Left ventricle myocardium inferior (tissue), 1 donor: Measurements from ENCODE around the gene HVCN1. TPM values are rescaled to one million over a fixed set of nuclear protein-coding genes. Genes with fewer than 3 reads are reported as not detected.

ENCODE experiments used
- DNase-seq: peaks from one replicate; pipeline ENCODE4 v3.0.0-alpha.2; 2020
- H3K27ac ChIP-seq: fragments of 200-600 bp; replicated peaks from 2 replicates; pipeline ENCODE4 v1.8.0; 2021
- H3K27me3 ChIP-seq: fragments of 200-600 bp; 2 replicates; pipeline ENCODE4 v1.8.0; 2021; ENCODE audit warnings: low read depth
- H3K36me3 ChIP-seq: fragments of 200-600 bp; 2 replicates; pipeline ENCODE4 v1.8.0; 2021
- H3K4me1 ChIP-seq: fragments of 200-600 bp; 2 replicates; pipeline ENCODE4 v1.8.0; 2021
- H3K4me3 ChIP-seq: fragments of 200-600 bp; 2 replicates; pipeline ENCODE4 v1.8.0; 2021; ENCODE audit warnings: mild to moderate bottlenecking, moderate library complexity
- H3K9me3 ChIP-seq: fragments of 200-600 bp; replicated peaks from 2 replicates; pipeline ENCODE4 v1.8.0; 2021
- CTCF ChIP-seq: fragments of 200-600 bp; IDR thresholded peaks from 2 replicates; pipeline ENCODE4 v1.8.0; 2021; ENCODE audit warnings: antibody characterized with exemption, mild to moderate bottlenecking, borderline replicate concordance
- intact Hi-C: fragments of 100-400 bp; cut with micrococcal nuclease; formaldehyde crosslinking; loops from one replicate; pipeline ENCODE4 v1.11.0; 2022
- total RNA-seq: library from RNA; stranded (reverse); fragmentation: NEBNext Ultra II Directional; extraction: Animal tissue kit (Norgen Biotek cat#: 25700); gene quantifications from one replicate; pipeline ENCODE4 v1.2.1, GENCODE V29; 2021
- donor health status: DM: no; HTN: yes; CAD: no; lungs with severe emphysema.

HVCN1 gene
- total RNA-seq, 1 donor from 2014 or later = 11.5 TPM

- no peak for TF ChIP-seq CTCF
- no peak overlapping the region for H3K4me3 ChIP-seq
- intact Hi-C loops = no loop called here
These were observed 20.0 kb upstream of the HVCN1 start for GRCh38 chr12:110708917-110709316.

GRCh38 chr12:110705309-110705708 is 16.4 kb upstream of the HVCN1 start:
- no peak for TF ChIP-seq CTCF
- intact Hi-C loops = no loop called here
- no peak overlapping the region for H3K27ac ChIP-seq

More at GRCh38 chr12:110708917-110709316, 20.0 kb upstream of the HVCN1 start:
- DNase-seq = no peak
- Histone ChIP-seq H3K9me3 (no peaks in the 10 kb centered on the region), H3K36me3 (no peaks in the 10 kb centered on the region), H3K4me1 (no peaks in the 10 kb centered on the region), H3K27me3 (no peaks in the 10 kb centered on the region), H3K27ac (no peak overlapping the region)

GRCh38 chr12:110704750-110705149 is 15.8 kb upstream of the HVCN1 start:
- Histone ChIP-seq H3K9me3 (no peaks in the 10 kb centered on the region), H3K27ac (no peak overlapping the region)
- TF ChIP-seq CTCF = no peak

More at GRCh38 chr12:110705309-110705708, 16.4 kb upstream of the HVCN1 start:
- Histone ChIP-seq H3K4me3 (no peak overlapping the region), H3K4me1 (no peaks in the 10 kb centered on the region), H3K36me3 (no peaks in the 10 kb centered on the region), H3K27me3 (no peaks in the 10 kb centered on the region), H3K9me3 (no peaks in the 10 kb centered on the region)
- no peak for DNase-seq

GRCh38 chr12:110704231-110704630 is 15.3 kb upstream of the HVCN1 start:
- intact Hi-C loops = no loop called here

More at GRCh38 chr12:110704750-110705149, 15.8 kb upstream of the HVCN1 start:
- intact Hi-C loops = no loop called here
- Histone ChIP-seq H3K4me3 (no peak overlapping the region), H3K4me1 (peaks cover under 1% of the 10 kb centered on the region), H3K27me3 (no peaks in the 10 kb centered on the region), H3K36me3 (no peaks in the 10 kb centered on the region)
- no peak for DNase-seq

GRCh38 chr12:110702081-110702480 is 13.2 kb upstream of the HVCN1 start:
- H3K4me3 ChIP-seq = no peak overlapping the region
- no peak for DNase-seq
- no peaks in the 10 kb centered on the region for H3K36me3 ChIP-seq
- no peak for TF ChIP-seq CTCF
- H3K9me3 ChIP-seq = no peaks in the 10 kb centered on the region
- peaks cover 25% of the 10 kb centered on the region for H3K4me1 ChIP-seq
- intact Hi-C loops = no loop called here
- H3K27ac ChIP-seq = no peak overlapping the region
- no peaks in the 10 kb centered on the region for H3K27me3 ChIP-seq

More at GRCh38 chr12:110704231-110704630, 15.3 kb upstream of the HVCN1 start:
- Histone ChIP-seq H3K27ac (no peak overlapping the region), H3K27me3 (no peaks in the 10 kb centered on the region), H3K9me3 (no peaks in the 10 kb centered on the region), H3K4me3 (no peak overlapping the region), H3K36me3 (no peaks in the 10 kb centered on the region), H3K4me1 (peaks cover 6% of the 10 kb centered on the region)
- DNase-seq = no peak
- no peak for TF ChIP-seq CTCF
